Measurements from ENCODE around the gene IWS1.

IWS1 gene

GRCh38 chr2:127437781-127438726 is 88.2 kb downstream of the IWS1 start:
- no peak for DNase-seq (ENCODE audit: low read depth, low spot score)
- Histone ChIP-seq H3K4me3 (ENCODE audit: low read length) (no peak overlapping the region), H3K9me3 (ENCODE audit: control insufficient read depth, insufficient read depth, low read length) (no peaks in the 10 kb centered on the region), H3K4me1 (ENCODE audit: control insufficient read depth, insufficient read depth, low read length) (no peaks in the 10 kb centered on the region), H3K27ac (ENCODE audit: low read length) (no peak overlapping the region), H3K36me3 (ENCODE audit: control insufficient read depth, insufficient read depth, low read length) (no peaks in the 10 kb centered on the region), H3K27me3 (ENCODE audit: control insufficient read depth, insufficient read depth, low read length) (no peaks in the 10 kb centered on the region)
- no CpG with 5 or more reads among the region's 13 CpGs for WGBS (ENCODE audit: insufficient coverage, insufficient read length)

- Histone ChIP-seq H3K9me3 (ENCODE audit: control insufficient read depth, insufficient read depth, low read length) (no peaks in the 10 kb centered on the region), H3K4me1 (ENCODE audit: control insufficient read depth, insufficient read depth, low read length) (no peaks in the 10 kb centered on the region), H3K36me3 (ENCODE audit: control insufficient read depth, insufficient read depth, low read length) (no peaks in the 10 kb centered on the region), H3K4me3 (ENCODE audit: low read length) (no peak overlapping the region), H3K27me3 (ENCODE audit: control insufficient read depth, insufficient read depth, low read length) (no peaks in the 10 kb centered on the region), H3K27ac (ENCODE audit: low read length) (no peak overlapping the region)
- no CpG with 5 or more reads among the region's 9 CpGs for WGBS (ENCODE audit: insufficient coverage, insufficient read length)
- DNase-seq (ENCODE audit: low read depth, low spot score), result no peak
Observed at GRCh38 chr2:127437056-127437455, 89.2 kb downstream of the IWS1 start.

DNA sequence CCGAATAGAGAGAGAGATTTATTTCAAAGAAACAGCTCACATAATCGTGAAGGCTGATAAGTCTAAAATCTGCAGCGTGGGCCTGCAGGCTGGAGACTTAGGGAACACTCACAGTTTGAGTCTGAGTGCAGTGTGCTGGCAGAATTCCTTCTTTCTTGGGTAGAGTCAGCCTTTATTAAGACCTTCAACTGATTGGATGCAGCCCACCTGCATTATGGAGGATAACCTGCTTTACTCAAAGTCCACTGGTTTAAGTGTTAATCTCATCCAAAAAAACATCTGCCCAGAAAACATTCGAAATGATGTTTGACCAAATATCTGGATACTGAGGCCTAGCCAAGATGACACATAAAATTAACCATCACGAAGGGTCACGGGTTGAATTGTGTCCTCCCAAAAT is 91.8 kb downstream of the IWS1 start:
- Histone ChIP-seq H3K4me3 (ENCODE audit: low read length) (no peak overlapping the region), H3K4me1 (ENCODE audit: control insufficient read depth, insufficient read depth, low read length) (no peaks in the 10 kb centered on the region), H3K27ac (ENCODE audit: low read length) (no peak overlapping the region), H3K36me3 (ENCODE audit: control insufficient read depth, insufficient read depth, low read length) (no peaks in the 10 kb centered on the region), H3K27me3 (ENCODE audit: control insufficient read depth, insufficient read depth, low read length) (no peaks in the 10 kb centered on the region), H3K9me3 (ENCODE audit: control insufficient read depth, insufficient read depth, low read length) (no peaks in the 10 kb centered on the region)
- no peak for DNase-seq (ENCODE audit: low read depth, low spot score)
- no CpG with 5 or more reads among the region's 6 CpGs for WGBS (ENCODE audit: insufficient coverage, insufficient read length)

- WGBS (ENCODE audit: insufficient coverage, insufficient read length), result no CpG with 5 or more reads among the region's 14 CpGs
- Histone ChIP-seq H3K27ac (ENCODE audit: low read length) (no peak overlapping the region), H3K4me1 (ENCODE audit: control insufficient read depth, insufficient read depth, low read length) (no peaks in the 10 kb centered on the region), H3K9me3 (ENCODE audit: control insufficient read depth, insufficient read depth, low read length) (no peaks in the 10 kb centered on the region), H3K36me3 (ENCODE audit: control insufficient read depth, insufficient read depth, low read length) (no peaks in the 10 kb centered on the region), H3K4me3 (ENCODE audit: low read length) (no peak overlapping the region), H3K27me3 (ENCODE audit: control insufficient read depth, insufficient read depth, low read length) (no peaks in the 10 kb centered on the region)
- DNase-seq (ENCODE audit: low read depth, low spot score), result no peak
Observed at GRCh38 chr2:127431408-127432023, 94.8 kb downstream of the IWS1 start.

Data from iPS DF 6.9 (cell line).